Measurements from ENCODE around the gene TRDN. TPM values are rescaled to one million over a fixed set of nuclear protein-coding genes. Genes with fewer than 3 reads are reported as not detected.

TRDN gene
- total RNA-seq: not detected

- Mint-ChIP-seq H3K9me3 (peaks cover 9% of the 10 kb centered on the region), H3K4me3 (no peak within 1 kb of the TSS), H3K4me1 (ENCODE audit: low read depth in 2 of 2) (no peaks in the 10 kb centered on the region), H3K27ac (no peak within 1 kb of the TSS), H3K36me3 (peaks cover 1% of the 10 kb centered on the region), H3K27me3 (no peaks in the 10 kb centered on the region)
- DNase-seq (ENCODE audit: low spot score) (no peak), ATAC-seq (no peak)
These were observed at the start of gene TRDN for GRCh38 chr6:123636782-123637181. Gene TRDN, minus strand, starts transcription at chr6:123636950. Its CDS starts 175 bp downstream, at chr6:123636775.

GRCh38 chr6:123681957-123682462 lies 45.3 kb upstream of the TRDN start:
- no peaks in the 10 kb centered on the region for H3K36me3 Mint-ChIP-seq
- ATAC-seq (no peak), DNase-seq (ENCODE audit: low spot score) (no peak)
- H3K4me3 Mint-ChIP-seq: no peak overlapping the region
- no peaks in the 10 kb centered on the region for H3K9me3 Mint-ChIP-seq
- no peak overlapping the region for H3K27ac Mint-ChIP-seq
- H3K27me3 Mint-ChIP-seq: no peaks in the 10 kb centered on the region
- H3K4me1 Mint-ChIP-seq (ENCODE audit: low read depth in 2 of 2): no peaks in the 10 kb centered on the region

- no peaks in the 10 kb centered on the region for H3K4me1 Mint-ChIP-seq (ENCODE audit: low read depth in 2 of 2)
- DNase-seq (ENCODE audit: low spot score): no peak
- H3K27ac Mint-ChIP-seq: no peak overlapping the region
- H3K9me3 Mint-ChIP-seq: no peaks in the 10 kb centered on the region
- H3K36me3 Mint-ChIP-seq: no peaks in the 10 kb centered on the region
- H3K4me3 Mint-ChIP-seq: no peak overlapping the region
- no peak for ATAC-seq
- no peaks in the 10 kb centered on the region for H3K27me3 Mint-ChIP-seq
These were observed 41.1 kb upstream of the TRDN start for GRCh38 chr6:123677897-123678296.

- DNase-seq (ENCODE audit: low spot score) (no peak), ATAC-seq (no peak)
- no peak overlapping the region for H3K27ac Mint-ChIP-seq
- no peak overlapping the region for H3K4me3 Mint-ChIP-seq
- H3K27me3 Mint-ChIP-seq: no peaks in the 10 kb centered on the region
- no peaks in the 10 kb centered on the region for H3K36me3 Mint-ChIP-seq
- no peaks in the 10 kb centered on the region for H3K4me1 Mint-ChIP-seq (ENCODE audit: low read depth in 2 of 2)
- H3K9me3 Mint-ChIP-seq: no peaks in the 10 kb centered on the region
These were observed 40.0 kb upstream of the TRDN start for GRCh38 chr6:123676793-123677192.

- ATAC-seq (no peak), DNase-seq (ENCODE audit: low spot score) (no peak)
- H3K4me1 Mint-ChIP-seq (ENCODE audit: low read depth in 2 of 2): no peaks in the 10 kb centered on the region
- no peaks in the 10 kb centered on the region for H3K36me3 Mint-ChIP-seq
- H3K9me3 Mint-ChIP-seq: no peaks in the 10 kb centered on the region
- no peak overlapping the region for H3K27ac Mint-ChIP-seq
- no peaks in the 10 kb centered on the region for H3K27me3 Mint-ChIP-seq
- H3K4me3 Mint-ChIP-seq: no peak overlapping the region
These were observed 32.3 kb upstream of the TRDN start for GRCh38 chr6:123668965-123669591.

GRCh38 chr6:123668063-123668462 lies 31.3 kb upstream of the TRDN start:
- Mint-ChIP-seq H3K9me3 (no peaks in the 10 kb centered on the region), H3K27me3 (no peaks in the 10 kb centered on the region), H3K4me3 (no peak overlapping the region), H3K4me1 (ENCODE audit: low read depth in 2 of 2) (no peaks in the 10 kb centered on the region), H3K27ac (no peak overlapping the region), H3K36me3 (no peaks in the 10 kb centered on the region)
- DNase-seq (ENCODE audit: low spot score) (no peak), ATAC-seq (no peak)

GRCh38 chr6:123663436-123663835 lies 26.7 kb upstream of the TRDN start:
- ATAC-seq: no peak
- no peak overlapping the region for H3K27ac Mint-ChIP-seq
- no peaks in the 10 kb centered on the region for H3K27me3 Mint-ChIP-seq
- H3K9me3 Mint-ChIP-seq: no peaks in the 10 kb centered on the region
- no peak overlapping the region for H3K4me3 Mint-ChIP-seq
- peaks cover 4% of the 10 kb centered on the region for H3K36me3 Mint-ChIP-seq
- peaks cover 0 to 3% of the 10 kb centered on the region in 2 donors for H3K4me1 Mint-ChIP-seq (ENCODE audit: low read depth in 2 of 2)
- DNase-seq (ENCODE audit: low spot score): no peak

GRCh38 chr6:123662757-123663156 lies 26.0 kb upstream of the TRDN start:
- Mint-ChIP-seq H3K4me3 (no peak overlapping the region), H3K27me3 (no peaks in the 10 kb centered on the region), H3K9me3 (no peaks in the 10 kb centered on the region), H3K36me3 (peaks cover 4% of the 10 kb centered on the region), H3K4me1 (ENCODE audit: low read depth in 2 of 2) (peaks cover 0 to 3% of the 10 kb centered on the region in 2 donors), H3K27ac (no peak overlapping the region)
- DNase-seq (ENCODE audit: low spot score) (no peak), ATAC-seq (no peak)

- ATAC-seq (no peak), DNase-seq (ENCODE audit: low spot score) (no peak)
- Mint-ChIP-seq H3K4me3 (no peak overlapping the region), H3K36me3 (peaks cover 4% of the 10 kb centered on the region), H3K9me3 (no peaks in the 10 kb centered on the region), H3K27me3 (no peaks in the 10 kb centered on the region), H3K4me1 (ENCODE audit: low read depth in 2 of 2) (peaks cover 0 to 3% of the 10 kb centered on the region in 2 donors), H3K27ac (no peak overlapping the region)
These were observed 24.5 kb upstream of the TRDN start for GRCh38 chr6:123661105-123661891.

GRCh38 chr6:123659960-123660748 lies 23.4 kb upstream of the TRDN start:
- H3K4me3 Mint-ChIP-seq: no peak overlapping the region
- H3K27ac Mint-ChIP-seq: no peak overlapping the region
- peaks cover 4% of the 10 kb centered on the region for H3K36me3 Mint-ChIP-seq
- ATAC-seq (peak in 1 of 2 donors; percentile 55), DNase-seq (ENCODE audit: low spot score) (no peak)
- H3K27me3 Mint-ChIP-seq: no peaks in the 10 kb centered on the region
- peaks cover 0 to 3% of the 10 kb centered on the region in 2 donors for H3K4me1 Mint-ChIP-seq (ENCODE audit: low read depth in 2 of 2)
- no peaks in the 10 kb centered on the region for H3K9me3 Mint-ChIP-seq

GRCh38 chr6:123658848-123659247 lies 22.1 kb upstream of the TRDN start:
- Mint-ChIP-seq H3K4me1 (ENCODE audit: low read depth in 2 of 2) (peaks cover 0 to 3% of the 10 kb centered on the region in 2 donors), H3K4me3 (no peak overlapping the region), H3K9me3 (no peaks in the 10 kb centered on the region), H3K27ac (no peak overlapping the region), H3K27me3 (no peaks in the 10 kb centered on the region), H3K36me3 (peaks cover 4% of the 10 kb centered on the region)
- DNase-seq (ENCODE audit: low spot score) (no peak), ATAC-seq (no peak)

GRCh38 chr6:123655521-123656306 lies 19.0 kb upstream of the TRDN start:
- no peak for ATAC-seq
- H3K9me3 Mint-ChIP-seq: no peaks in the 10 kb centered on the region
- H3K27ac Mint-ChIP-seq: peak overlapping the region in 1 of 2 donors; percentile 27

GRCh38 chr6:123648723-123649122 lies 12.0 kb upstream of the TRDN start:
- ATAC-seq: no peak
- H3K27me3 Mint-ChIP-seq: no peaks in the 10 kb centered on the region
- no peaks in the 10 kb centered on the region for H3K36me3 Mint-ChIP-seq
- no peaks in the 10 kb centered on the region for H3K4me1 Mint-ChIP-seq (ENCODE audit: low read depth in 2 of 2)
- H3K9me3 Mint-ChIP-seq: no peaks in the 10 kb centered on the region
- no peak overlapping the region for H3K27ac Mint-ChIP-seq
- no peak for DNase-seq (ENCODE audit: low spot score)
- no peak overlapping the region for H3K4me3 Mint-ChIP-seq

More at GRCh38 chr6:123655521-123656306, 19.0 kb upstream of the TRDN start:
- Mint-ChIP-seq H3K36me3 (no peaks in the 10 kb centered on the region), H3K4me1 (ENCODE audit: low read depth in 2 of 2) (no peaks in the 10 kb centered on the region), H3K4me3 (peak overlapping the region; percentile 6), H3K27me3 (no peaks in the 10 kb centered on the region)
- DNase-seq (ENCODE audit: low spot score): no peak

Data from natural killer cell treated with Interleukin-12 subunit alpha and Interleukin-12 subunit beta and Interleukin-15 and Interleukin-18, amount 100 ng/mL, for 72 hours (primary cell).